Hindlimb muscle (tissue), 1 donor: Measurements from ENCODE around the gene PMFBP1. TPM values are rescaled to one million over a fixed set of nuclear protein-coding genes. Genes with fewer than 3 reads are reported as not detected.

Source experiments
- DNase-seq: peaks from one replicate; pipeline ENCODE4 v3.0.0-alpha.2; 2013
- polyA plus RNA-seq: library from polyadenylated mRNA; unstranded; fragments of 120-200 nt; gene quantifications from one replicate; pipeline ENCODE4 v1.2.1, GENCODE V29; 2013; ENCODE audit not compliant: insufficient read length

The PMFBP1 gene, protein sequence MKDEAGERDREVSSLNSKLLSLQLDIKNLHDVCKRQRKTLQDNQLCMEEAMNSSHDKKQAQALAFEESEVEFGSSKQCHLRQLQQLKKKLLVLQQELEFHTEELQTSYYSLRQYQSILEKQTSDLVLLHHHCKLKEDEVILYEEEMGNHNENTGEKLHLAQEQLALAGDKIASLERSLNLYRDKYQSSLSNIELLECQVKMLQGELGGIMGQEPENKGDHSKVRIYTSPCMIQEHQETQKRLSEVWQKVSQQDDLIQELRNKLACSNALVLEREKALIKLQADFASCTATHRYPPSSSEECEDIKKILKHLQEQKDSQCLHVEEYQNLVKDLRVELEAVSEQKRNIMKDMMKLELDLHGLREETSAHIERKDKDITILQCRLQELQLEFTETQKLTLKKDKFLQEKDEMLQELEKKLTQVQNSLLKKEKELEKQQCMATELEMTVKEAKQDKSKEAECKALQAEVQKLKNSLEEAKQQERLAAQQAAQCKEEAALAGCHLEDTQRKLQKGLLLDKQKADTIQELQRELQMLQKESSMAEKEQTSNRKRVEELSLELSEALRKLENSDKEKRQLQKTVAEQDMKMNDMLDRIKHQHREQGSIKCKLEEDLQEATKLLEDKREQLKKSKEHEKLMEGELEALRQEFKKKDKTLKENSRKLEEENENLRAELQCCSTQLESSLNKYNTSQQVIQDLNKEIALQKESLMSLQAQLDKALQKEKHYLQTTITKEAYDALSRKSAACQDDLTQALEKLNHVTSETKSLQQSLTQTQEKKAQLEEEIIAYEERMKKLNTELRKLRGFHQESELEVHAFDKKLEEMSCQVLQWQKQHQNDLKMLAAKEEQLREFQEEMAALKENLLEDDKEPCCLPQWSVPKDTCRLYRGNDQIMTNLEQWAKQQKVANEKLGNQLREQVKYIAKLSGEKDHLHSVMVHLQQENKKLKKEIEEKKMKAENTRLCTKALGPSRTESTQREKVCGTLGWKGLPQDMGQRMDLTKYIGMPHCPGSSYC
- 0.98 TPM for polyA plus RNA-seq

DNA sequence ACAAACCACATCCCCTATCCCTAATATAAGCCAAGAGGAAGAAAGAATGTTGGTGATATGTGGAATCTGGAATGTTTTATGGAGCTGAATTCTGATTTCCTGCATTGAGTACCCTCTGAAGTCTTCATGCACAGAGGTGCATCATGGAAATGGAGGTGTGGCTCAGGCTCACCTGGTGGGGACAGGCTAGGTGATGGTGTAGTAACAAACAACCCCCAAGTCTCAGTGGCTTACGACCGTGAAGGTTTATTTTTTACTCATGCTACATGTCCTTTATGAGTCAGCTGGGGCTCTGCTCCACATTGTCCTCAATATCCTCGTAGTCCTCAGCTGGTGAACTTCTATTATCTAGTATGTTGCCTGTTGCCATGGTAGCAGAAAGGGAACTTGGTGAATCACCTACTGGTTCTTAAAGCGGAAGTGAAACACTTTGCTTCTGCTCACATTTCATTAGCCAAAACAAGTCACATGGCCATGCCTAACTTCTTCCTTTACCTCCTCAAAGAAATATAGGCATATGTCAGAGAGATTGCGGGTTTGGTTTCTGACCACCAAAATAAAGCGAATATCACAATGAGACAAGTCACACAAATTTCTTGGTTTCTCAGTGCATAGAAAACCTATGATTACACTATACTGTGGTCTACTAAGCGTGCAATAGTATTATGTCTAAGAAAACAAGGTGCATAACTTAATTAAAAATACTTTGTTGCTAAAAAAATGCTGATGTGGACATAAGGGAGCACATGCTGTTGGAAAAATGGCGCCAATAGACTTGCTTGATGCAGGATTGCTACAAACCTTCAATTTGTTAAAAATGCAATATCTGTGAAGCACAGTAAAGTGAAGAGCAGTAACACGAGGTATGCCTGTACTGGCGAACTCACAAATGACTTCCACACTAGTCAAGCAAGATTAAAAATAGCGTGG, at the start of gene PMFBP1:
TSS of gene PMFBP1 (minus strand) at position 51 of the 930 bp plus-strand sequence. CDS start 947 bp downstream, outside the sequence.
- no peak for DNase-seq

DNA sequence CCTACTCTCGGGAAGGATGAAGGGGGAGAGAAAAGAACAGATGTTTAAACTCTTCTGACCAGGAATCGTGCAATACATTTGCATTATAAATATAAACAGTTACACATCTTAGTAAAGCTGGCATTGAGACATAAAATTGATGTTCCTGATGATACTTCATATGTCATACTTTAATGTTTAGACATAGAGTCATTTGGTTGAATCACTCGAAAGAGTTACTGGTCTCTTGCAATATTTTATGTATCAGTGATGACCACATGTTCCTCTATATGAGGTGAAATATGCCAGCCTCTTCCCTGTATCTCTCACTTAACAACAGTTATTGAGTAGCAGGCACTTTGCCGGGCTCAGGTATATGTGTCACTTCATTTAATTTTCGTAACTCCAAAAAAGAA, 49.7 kb upstream of the PMFBP1 start:
- DNase-seq = no peak

DNA sequence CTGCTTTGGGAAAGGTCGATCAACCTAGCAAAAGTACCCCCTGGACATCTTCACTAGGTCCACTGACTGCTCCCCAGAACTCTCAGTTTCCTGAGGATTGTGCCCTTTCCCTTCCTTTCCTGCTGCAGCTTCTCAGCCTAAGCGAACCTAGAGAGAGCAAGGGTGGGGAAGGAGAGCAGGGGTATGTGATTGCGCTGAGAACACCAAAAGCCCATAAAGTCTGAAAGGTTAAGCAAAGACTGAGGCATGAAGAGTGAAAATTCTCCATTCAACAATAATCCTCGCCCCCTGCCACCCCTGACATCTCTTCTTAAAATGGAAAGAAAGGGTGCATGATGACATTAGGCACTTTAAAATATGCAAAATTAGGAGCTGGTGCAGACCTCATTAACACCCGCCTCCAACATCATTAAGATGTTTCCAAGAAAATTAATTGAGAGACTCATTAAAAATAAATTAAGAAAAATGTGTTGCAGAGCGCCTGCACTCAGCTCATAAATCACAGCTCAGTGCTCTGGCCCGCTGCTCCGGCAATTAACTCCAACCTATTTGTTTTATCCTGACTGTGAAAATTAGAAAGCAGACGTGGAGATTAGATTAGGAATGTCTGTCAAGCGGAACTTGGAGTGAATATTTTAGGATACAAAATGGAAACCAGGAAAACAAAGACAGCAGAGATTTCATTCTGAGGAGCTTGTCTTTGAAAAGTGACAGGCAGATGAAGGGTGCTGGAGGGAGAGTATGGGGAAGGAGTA, 49.1 kb upstream of the PMFBP1 start:
- DNase-seq = no peak

DNA sequence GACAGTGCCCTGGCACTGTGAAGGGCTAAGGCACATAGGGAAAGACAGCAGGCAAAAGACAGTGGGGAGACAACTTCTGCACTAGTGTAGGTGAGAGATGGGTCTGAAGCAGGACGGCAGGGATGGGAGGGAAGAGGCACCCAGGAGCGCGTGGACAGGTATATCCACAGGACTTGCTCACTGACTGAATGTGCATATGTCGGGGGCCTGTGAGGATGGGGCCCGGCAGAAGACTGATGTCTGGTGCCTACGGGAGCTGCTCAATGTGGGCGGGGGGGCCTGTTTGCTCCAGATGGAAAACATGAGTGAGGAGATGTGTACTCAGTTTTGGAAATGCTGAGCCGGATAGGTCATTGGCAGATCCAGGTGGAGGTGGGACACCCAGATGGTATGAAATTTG, 47.3 kb upstream of the PMFBP1 start:
- no peak for DNase-seq

DNA sequence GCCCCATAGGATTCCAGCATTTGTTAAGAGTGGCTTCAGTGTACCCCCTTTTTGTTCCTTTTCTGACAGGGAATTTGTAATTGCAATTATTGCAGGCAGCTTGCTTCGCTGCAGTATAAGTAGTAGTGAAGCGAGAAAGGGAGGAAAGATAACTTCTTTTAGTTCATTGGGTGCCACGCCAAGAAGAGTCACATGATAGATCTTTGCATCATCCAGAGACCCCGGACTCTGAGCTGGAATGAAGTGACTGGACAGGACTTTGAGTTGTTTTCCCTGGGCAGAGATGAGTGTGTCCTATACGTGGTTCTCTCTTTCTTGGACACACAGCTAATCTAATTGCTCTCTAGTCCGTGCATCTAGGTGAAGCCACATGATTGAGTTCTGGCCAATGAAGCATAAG, 44.8 kb upstream of the PMFBP1 start:
- DNase-seq = no peak

DNA sequence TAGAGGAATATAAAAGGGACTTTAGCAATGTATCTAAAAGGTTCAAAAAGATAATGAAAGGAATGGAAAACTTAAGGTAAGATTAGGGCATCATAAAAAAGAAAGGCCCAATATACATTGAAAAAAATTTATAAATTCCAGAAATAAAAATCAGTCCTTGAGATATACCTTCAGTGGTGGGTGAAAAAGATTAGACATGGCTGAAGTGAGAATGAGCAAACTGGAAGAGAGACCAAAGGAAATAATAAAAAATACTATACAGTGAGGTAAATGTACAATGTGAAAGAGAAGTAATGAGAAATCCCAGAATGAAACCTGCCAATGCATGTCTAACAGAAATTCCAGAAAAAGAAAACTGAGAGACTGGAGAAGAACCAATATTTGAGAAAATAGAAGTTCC, 42.9 kb upstream of the PMFBP1 start:
- no peak for DNase-seq

DNA sequence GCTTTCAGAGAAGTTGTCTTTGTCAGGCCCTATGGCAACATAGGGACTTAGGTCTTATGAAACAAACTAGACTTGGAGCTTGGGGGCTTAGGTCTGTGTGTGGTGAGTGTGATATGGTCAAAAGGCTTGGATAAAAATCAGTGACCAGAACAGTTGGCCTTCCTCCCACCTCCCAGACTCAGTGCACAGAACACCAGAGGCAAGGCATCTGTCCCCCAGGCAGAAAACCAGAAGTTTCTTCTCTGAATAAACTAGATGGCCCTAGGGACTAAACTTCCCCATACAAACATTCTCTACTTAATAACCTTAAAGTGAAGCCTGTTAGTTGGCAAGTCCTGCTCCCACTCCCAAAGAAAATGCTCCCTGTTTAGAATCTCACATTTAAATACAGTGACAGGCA, 39.2 kb upstream of the PMFBP1 start:
- no peak for DNase-seq

DNA sequence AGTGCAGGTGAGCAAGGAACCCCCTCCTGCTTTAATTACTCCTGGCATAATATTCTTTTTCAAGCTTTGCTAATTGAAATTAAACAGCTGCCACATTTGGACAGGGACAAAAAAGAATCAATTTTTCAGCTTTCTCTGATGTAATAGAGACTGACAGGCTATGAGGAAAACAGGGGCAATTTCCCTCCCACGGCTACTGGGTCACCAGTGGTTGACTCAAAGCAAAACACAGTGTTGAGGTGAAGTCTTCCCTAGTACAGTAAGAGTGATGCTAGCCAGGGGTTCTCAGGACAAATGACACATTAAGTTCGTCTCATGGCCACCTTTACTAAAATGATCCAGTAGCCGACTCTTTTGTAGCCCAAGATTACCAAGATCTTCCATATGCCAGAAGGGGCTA, 38.6 kb upstream of the PMFBP1 start:
- DNase-seq = no peak

DNA sequence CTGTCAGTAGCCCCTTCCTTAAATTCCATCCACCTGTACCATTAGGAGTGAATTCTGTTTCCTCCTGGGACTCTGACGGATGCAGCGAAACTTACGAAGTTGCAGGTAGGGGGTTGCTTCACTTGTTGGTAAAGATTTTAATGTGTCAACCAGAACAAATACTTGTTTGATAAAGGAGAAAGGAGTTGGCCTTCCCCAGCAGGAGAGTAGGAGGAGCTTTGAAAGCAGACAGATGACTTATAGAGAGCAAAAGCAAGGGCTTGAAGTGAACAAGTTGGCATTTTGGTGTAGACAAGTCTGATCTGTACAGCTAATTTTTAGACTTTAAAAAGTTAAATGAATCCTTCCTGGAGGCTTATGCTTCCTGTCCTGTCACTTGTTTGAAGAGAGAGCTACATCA, 38.1 kb upstream of the PMFBP1 start:
- DNase-seq = no peak

DNA sequence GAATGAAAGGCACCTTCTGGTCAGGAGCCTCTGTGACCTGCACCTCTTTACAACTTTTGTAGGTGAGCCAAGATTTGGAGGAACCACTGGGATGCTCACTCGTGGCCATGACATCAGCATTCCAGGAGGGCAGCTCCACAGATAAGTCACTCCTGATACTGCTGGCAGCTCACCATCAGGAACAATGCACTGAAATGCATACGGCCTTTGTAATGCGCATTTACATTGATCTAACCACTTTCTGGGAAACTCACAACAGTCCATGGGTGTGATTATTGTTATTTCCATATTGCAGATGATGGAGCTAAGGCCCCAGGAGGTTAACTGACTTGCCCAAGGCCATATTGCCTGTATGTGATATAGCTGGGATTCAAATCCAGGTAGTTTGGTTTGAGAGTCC, 34.3 kb upstream of the PMFBP1 start:
- DNase-seq = no peak

DNA sequence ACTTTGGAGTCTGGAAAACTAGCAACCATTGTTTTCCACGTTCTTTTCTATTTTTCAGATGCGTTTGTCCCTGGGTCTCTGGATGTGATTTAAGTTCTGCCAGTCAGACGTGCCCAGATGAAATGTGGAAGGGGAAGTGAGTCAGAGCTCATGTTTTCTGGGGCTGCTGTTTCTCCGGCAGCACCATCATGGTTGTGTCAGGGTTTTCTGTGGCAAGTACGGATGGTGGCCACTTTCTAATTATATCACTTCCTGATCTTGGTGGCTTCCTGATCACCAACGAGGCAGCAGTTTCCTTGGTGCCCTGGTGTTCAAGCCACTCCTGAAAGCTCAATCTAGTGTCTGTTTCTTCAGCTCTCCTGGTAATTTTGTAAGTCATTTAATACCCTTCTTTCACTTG, 31.4 kb upstream of the PMFBP1 start:
- DNase-seq = no peak

DNA sequence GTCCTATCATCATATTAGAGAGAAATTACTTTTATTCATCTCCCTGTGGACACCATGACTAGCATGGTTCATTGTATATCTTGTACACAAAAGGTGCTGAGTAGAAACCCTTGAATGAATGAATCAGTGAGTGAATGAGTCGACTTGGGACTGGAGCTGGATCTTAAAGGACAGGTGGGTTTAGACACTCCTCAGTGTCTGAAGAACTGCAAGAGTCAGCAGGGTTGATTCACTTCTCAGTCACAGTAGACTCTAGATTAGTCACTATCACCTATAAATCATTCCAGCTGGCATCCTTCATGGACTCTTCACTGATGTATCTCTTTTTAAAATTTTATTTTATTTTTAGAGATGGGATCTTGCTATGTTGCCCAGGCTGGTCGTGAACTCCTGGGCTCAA, 30.1 kb upstream of the PMFBP1 start:
- DNase-seq = no peak

DNA sequence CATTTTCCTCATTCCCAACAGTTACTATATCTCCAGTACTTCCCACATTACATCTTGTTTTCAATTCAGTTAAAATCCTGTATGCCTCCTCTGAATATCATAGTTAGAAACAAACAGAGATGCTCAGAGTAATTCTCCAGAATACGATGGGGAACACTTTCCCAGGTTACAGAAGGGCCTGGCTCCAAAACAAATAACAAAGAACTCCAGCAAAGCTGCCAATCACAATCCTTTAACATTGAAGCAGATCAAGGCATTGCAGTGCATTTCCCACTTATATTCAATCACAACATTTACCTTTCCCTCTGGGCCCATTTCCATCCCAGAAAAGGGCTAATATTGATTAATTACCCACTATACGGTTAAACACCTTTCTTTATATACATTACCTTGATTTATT, 29.4 kb upstream of the PMFBP1 start:
- DNase-seq = no peak

DNA sequence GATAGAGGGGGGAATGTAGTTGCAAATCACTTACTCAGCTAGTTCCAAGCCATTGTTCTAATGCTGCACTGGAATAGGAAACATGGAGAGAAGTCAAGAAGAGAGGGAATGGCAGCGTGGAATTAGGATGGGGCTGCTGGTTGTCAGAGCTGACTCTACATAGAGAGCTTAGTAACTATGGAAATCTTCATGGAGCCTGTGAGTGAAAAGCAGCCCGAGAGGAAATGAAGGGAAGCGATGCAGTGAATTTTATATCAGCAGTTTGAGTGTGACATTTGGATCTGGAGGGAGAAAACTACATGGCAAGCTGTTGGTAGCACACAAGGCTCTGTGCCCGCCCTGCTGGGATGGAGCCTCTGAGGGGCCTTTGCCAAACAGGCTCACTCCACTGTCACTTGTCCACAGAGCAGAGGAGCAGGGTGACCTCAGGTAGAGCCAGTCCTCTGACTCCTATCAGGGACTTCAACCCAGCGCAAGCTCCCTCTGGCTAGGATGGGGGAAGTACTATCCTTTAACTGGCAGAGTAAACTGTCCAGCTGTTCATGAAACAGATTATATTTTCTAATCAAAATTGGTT, 27.9 kb upstream of the PMFBP1 start:
- DNase-seq = no peak

DNA sequence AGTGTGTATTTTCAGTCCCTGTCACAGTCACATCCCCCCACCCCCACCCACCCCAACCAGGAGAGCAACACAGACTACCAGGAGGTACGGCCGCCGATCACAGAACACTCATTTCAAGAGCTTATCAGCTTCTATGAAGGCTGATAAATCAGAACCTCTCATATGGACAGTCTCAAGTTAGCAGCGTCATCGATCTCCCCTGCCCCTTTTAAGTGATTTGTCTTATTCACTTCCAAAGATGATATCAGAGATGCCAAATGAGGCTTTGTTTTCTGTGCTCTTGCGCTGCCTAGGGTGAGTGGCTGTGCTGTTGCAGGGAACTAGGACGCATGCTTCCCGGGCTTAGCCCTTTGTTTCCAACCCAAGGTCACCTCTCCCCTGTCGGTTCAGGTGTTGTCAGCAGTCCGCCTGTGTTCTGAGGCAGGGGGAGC, 26.8 kb upstream of the PMFBP1 start:
- no peak for DNase-seq

DNA sequence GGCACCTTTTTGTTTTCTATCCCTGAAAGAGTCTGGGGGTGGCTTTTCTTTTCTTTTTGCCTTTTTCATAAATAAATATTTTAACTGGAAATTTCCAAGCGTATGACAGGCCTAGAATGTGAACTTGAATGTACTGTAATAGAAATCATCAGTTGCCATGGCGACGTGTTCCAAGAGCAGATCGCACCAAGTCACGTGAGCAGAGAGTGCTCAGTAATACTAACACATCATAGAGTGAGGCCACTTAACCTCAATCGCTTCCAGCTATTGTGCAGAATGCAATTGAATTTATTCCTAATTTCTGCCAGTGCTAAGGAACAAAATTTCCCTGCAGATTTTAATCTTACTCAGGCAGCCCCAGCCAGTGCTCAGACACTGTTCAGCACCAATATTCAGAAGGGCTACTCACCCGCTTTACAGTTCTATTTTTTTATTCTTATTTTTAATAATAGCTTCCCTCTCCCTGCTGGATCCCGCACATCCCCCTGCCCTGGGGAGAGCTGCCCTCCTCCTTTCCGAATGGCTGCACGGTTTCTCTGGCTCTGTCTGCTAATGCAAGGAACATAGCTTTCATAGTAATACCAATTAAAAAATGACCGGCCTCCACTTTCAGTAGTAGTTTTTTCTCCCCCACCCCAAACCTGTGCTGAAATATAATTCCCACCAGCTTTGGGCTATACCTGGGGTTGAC, 26.2 kb upstream of the PMFBP1 start:
- DNase-seq = peak; percentile 84

DNA sequence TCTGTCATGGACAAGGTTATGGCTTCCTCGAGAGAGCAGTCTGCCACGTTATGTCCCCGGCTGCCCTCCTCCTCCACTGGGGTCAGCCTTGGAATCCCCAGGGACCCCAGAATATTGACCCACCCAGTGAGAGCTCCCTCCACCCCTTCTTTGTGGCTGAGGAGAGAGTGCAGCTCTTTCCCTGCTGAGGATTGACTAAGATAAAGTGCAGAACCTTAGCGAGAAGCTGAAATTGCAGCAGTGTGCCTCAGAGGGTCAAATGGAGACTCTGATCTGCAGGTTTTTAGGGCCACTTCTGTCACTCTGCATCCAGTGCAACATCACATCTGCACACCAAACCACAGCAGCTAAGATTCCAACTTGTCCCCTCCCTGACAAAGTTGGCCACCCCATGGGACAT, 25.6 kb upstream of the PMFBP1 start:
- DNase-seq = no peak

DNA sequence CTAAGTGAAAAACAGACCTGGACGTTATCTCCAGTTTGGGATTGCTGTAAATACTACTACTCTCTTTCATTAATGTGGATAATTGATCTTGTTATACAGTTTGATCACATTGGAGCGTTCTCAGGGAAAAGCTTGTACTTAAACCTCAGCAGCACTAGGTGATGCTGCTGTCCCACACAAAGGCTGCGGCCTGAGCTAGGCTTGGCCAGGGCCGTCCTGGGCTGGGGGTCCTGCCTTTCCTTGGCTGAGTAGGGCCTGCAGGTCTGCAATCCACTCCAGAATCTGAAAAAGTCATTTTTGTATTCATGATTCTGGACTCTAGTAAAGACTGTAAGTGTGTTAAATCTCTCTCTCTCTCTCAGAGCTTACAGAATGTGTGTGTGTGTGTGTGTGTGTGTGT, 23.7 kb upstream of the PMFBP1 start:
- no peak for DNase-seq

DNA sequence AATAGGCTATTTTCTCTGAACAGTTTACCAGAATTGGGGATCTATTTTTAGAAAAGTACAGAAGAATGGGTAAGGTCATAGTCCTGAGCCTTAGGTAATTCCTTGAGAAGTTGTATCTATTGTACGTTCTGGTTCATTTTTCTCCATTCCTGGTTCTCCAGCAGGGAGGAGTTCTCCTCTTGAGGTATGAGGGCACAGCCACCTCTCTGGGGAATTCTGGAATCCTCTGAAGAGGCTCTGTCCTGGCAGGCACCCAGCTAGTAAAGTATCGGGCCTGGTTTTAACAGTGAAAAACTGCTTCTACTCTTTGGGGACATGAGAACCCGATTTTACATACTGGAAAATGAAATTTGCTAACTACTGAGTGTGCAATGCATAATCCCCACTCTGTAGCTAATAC, 19.6 kb upstream of the PMFBP1 start:
- DNase-seq = no peak

DNA sequence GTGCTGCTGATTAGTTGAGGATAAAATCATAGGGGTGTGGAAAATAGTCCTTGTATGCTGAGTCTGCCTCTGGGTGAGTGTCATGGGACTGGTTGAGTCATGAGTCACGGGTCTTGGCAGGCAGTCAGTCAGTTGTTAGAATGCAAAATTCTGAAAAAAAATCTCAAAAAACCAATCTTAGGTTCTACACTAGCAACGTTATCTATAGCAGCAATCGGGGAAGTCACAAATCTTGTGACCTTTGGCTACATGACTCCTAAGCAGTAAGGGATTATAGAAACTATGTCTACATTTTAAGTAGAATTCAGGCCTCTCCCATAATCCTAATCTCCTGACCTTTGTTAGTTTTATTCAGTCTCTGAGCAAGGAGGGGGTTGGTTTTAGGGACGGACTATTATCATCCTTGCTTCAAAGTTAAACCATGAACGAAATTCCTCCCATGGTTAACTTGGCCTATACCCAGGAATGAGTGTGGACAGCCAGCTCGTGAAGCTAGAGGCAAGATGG, 18.0 kb upstream of the PMFBP1 start:
- no peak for DNase-seq
